ENCODE results near the gene ST6GAL1. TPM values are rescaled to one million over a fixed set of nuclear protein-coding genes. Genes with fewer than 3 reads are reported as not detected.
A peak's percentile ranks its signal among the peaks of the same experiment; 100 is the strongest.

Gene ST6GAL1
- total RNA-seq, 4 donors from 2014 or later = 74.8 to 189 (median 113) TPM

DNA sequence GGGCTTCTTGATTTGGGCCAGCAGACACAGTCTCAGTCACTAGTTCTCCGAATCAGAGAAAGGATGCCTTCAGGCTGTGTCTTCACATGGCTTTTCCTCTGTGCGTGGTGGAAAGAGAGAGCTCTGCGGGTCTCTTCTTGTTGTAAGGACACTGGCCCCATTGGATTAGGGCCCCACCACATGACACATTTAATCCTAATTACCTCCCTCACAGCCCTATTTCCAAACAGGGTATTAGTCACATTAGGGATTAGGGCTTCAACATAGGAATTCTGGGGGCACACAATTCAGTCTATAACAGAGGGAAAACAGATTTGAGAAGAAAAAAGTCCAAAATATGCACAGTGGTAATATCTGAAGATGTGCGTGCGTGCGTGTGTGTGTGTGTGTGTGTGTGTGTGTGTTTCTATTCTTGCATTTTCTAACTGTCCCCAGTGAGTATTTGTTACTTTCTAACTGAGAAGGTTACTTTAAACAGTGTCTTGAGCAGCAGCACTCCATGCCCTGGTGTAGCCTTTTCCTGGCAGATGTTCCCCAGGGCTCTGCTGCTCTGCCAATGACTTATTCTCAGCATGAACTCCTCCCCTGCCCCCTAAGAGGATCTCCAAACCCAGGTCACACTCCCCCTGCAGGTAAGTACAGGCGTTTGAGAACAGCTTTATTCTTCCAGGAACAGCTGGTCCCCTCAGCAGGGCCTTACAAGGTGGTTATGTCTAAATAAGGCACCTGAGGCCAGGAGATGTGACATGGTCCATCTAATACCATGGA lies 136.1 kb downstream of the ST6GAL1 start:
- H3K27ac ChIP-seq = peak overlapping the region in 1 of 3 donors; percentile 48
- intact Hi-C loops (cut with DNase I) = no loop called here
- 74 to 79% methylated on average over 7 of the region's 7 CpGs for WGBS, 2 donors
- H3K36me3 ChIP-seq = no peaks in the 10 kb centered on the region
- H3K9me3 ChIP-seq = no peaks in the 10 kb centered on the region
- DNase-seq = peak; percentile 66 to 79
- TF ChIP-seq, protein P1, sequence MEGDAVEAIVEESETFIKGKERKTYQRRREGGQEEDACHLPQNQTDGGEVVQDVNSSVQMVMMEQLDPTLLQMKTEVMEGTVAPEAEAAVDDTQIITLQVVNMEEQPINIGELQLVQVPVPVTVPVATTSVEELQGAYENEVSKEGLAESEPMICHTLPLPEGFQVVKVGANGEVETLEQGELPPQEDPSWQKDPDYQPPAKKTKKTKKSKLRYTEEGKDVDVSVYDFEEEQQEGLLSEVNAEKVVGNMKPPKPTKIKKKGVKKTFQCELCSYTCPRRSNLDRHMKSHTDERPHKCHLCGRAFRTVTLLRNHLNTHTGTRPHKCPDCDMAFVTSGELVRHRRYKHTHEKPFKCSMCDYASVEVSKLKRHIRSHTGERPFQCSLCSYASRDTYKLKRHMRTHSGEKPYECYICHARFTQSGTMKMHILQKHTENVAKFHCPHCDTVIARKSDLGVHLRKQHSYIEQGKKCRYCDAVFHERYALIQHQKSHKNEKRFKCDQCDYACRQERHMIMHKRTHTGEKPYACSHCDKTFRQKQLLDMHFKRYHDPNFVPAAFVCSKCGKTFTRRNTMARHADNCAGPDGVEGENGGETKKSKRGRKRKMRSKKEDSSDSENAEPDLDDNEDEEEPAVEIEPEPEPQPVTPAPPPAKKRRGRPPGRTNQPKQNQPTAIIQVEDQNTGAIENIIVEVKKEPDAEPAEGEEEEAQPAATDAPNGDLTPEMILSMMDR (IDR thresholded peaks at IDR 0.05) = peak in 3 of 6 experiments; percentile 20 to 56 (median 44)
- no peak for TF ChIP-seq POLR2A (IDR thresholded peaks at IDR 0.05)
- H3K4me1 ChIP-seq = peaks cover 12 to 30% of the 10 kb centered on the region in 2 donors
- no peaks in the 10 kb centered on the region for H3K27me3 ChIP-seq
- no peak overlapping the region for H3K4me3 ChIP-seq (replicated peaks in 1 of 3)

DNA sequence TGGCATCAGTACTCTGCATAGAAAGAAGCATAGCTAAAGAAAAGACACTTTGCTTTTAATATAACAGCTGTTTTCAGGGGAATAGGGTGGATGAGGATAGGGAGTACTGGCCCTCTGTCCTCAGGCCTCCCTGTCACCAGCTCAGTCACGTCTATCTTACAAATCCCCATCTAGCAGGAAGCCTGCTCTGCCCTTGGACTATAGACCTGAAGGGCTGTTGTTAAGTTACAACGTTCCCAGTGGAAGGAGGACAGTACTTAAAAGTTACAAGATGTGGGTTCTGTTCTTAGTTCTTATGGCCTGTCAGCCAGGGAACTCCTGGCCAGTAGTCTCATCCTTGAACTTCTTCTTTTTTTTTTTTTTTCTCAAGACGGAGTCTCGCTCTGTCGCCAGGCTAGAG lies 138.5 kb downstream of the ST6GAL1 start:
- TF ChIP-seq, protein P1 (IDR thresholded peaks at IDR 0.05) = no peak
- TF ChIP-seq POLR2A (IDR thresholded peaks at IDR 0.05) = no peak
- intact Hi-C loops (cut with DNase I) = no loop called here
- no peaks in the 10 kb centered on the region for H3K27me3 ChIP-seq
- H3K36me3 ChIP-seq = peaks cover 0 to 20% of the 10 kb centered on the region in 2 donors
- no peak overlapping the region for H3K27ac ChIP-seq
- no peaks in the 10 kb centered on the region for H3K9me3 ChIP-seq
- DNase-seq = no peak
- 87 to 91% methylated on average over 5 of the region's 5 CpGs for WGBS, 2 donors
- H3K4me1 ChIP-seq = peaks cover 9 to 15% of the 10 kb centered on the region in 2 donors
- no peak overlapping the region for H3K4me3 ChIP-seq (replicated peaks in 1 of 3)

DNA sequence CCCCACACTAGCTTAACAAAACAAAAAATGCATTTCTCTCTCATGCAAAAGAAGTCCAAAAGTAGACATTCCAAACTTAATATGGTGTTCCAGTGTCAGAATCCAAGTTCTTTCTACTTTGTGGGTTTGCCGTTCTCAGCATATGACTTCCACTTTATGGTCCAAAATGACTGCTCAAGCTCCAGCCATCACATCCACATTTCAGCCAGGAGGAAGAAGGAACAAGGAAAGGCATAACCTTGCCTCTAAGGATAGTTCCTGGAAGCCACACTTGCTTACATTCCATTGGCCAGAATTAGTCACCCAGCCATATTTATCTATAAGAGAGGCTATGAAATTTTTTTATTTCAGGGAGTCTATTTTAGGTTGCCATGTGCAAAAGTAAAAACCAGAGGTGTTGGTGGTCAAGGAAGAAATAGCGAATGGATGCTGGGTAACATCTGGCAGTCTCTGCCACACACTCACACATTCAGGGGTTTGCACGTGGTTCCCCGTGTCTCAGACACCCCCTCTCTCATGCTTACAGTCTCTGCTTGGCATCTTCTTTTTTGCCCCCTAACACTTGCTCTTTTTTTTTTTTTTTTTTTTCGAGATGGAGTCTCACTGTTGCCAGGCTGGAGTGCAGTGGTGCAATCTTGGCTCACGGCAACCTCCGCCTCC lies 139.7 kb downstream of the ST6GAL1 start:
- peaks cover 0 to 25% of the 10 kb centered on the region in 2 donors for H3K36me3 ChIP-seq
- no peak overlapping the region for H3K27ac ChIP-seq
- no peak for DNase-seq
- peaks cover 0 to 5% of the 10 kb centered on the region in 2 donors for H3K4me1 ChIP-seq
- no peaks in the 10 kb centered on the region for H3K27me3 ChIP-seq
- H3K4me3 ChIP-seq (replicated peaks in 1 of 3) = no peak overlapping the region
- intact Hi-C loops (cut with DNase I) = no loop called here
- 96 to 100% methylated on average over 7 of the region's 7 CpGs for WGBS, 2 donors
- TF ChIP-seq POLR2A (IDR thresholded peaks at IDR 0.05) = no peak
- TF ChIP-seq, protein P1 (IDR thresholded peaks at IDR 0.05) = no peak
- no peaks in the 10 kb centered on the region for H3K9me3 ChIP-seq

DNA sequence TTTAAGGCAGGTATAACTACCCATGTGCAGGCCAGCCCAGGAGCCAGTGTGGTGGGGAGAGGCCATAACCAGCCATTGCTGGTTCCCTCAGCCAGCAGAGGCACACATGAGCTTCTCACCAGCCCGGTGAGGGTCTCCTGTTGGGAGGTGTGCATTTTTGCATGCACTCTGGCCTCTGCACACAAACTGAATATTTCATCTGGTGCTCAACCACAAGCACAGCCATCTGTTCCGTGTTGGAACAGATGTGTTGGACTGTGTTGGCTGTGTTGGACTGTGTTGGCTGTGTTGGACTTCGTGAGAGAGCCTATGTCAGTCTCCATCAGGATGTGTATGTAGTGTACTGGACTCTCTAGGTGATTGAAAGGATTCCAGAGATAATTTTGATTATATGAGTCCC lies 141.8 kb downstream of the ST6GAL1 start:
- no peaks in the 10 kb centered on the region for H3K27me3 ChIP-seq
- no peaks in the 10 kb centered on the region for H3K4me1 ChIP-seq
- no peak overlapping the region for H3K4me3 ChIP-seq (replicated peaks in 1 of 3)
- peaks cover 7 to 41% of the 10 kb centered on the region in 2 donors for H3K36me3 ChIP-seq
- WGBS, 2 donors = 92 to 97% methylated on average over 2 to 3 of the region's 3 CpGs
- intact Hi-C loops (cut with DNase I) = no loop called here
- TF ChIP-seq POLR2A (IDR thresholded peaks at IDR 0.05) = no peak
- TF ChIP-seq, protein P1 (IDR thresholded peaks at IDR 0.05) = no peak
- H3K9me3 ChIP-seq = no peaks in the 10 kb centered on the region
- DNase-seq = no peak
- H3K27ac ChIP-seq = no peak overlapping the region

DNA sequence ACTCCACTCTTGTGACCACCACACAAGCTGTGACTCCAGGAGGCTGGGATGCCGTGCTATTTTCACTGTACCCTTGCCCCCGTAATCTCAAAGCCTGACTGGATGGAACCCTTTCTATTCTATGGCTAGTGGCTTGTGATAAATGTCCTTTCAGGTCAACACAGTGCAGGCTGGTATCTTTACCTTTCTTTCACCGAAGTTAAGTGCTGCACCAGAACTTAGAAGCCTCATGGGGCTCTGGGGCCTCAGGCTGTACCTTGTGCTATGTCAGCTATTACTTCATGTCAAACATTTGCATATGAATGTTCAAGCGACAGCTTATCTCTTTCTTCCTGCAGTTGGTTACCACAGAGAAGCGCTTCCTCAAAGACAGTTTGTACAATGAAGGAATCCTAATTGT lies 142.2 kb downstream of the ST6GAL1 start:
- no peak overlapping the region for H3K27ac ChIP-seq
- TF ChIP-seq, protein P1 (IDR thresholded peaks at IDR 0.05) = no peak
- TF ChIP-seq POLR2A (IDR thresholded peaks at IDR 0.05) = no peak
- no peaks in the 10 kb centered on the region for H3K9me3 ChIP-seq
- H3K36me3 ChIP-seq = peaks cover 7 to 45% of the 10 kb centered on the region in 2 donors
- H3K4me1 ChIP-seq = no peaks in the 10 kb centered on the region
- intact Hi-C loops (cut with DNase I) = no loop called here
- no peak for DNase-seq
- WGBS, 2 donors = 93 to 94% methylated on average over 5 of the region's 5 CpGs
- no peaks in the 10 kb centered on the region for H3K27me3 ChIP-seq
- no peak overlapping the region for H3K4me3 ChIP-seq (replicated peaks in 1 of 3)
